Measurements from ENCODE around the gene SELENBP1.
A peak's percentile ranks its signal among the peaks of the same experiment; 100 is the strongest.

The SELENBP1 gene

DNA sequence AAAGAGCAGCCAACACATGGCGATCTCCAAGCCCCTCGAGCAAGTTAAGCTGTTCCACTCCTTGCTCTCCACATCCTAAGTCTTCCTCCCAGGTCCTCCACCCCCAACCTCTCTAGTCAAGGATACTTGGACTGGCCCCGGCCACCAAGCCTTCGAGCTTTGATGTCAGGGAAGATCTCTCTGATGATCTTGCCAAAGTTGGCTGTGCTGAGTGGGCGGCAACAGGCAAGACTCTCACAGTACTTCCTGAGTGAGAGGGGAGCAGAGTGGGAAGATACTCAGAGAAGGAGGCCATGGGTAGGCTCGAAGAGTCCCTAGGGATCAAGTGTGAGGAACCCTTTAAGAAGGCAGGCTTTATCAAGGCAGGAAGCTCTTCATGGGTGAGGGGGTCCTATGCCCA lies 28.2 kb downstream of the SELENBP1 start:
- DNase-seq (ENCODE audit: low spot score), result no peak

GRCh38 chr1:151343587-151343986 lies 28.9 kb downstream of the SELENBP1 start:
- no peak for DNase-seq (ENCODE audit: low spot score)

- no peak for DNase-seq (ENCODE audit: low spot score)
These were observed 29.9 kb downstream of the SELENBP1 start for GRCh38 chr1:151342569-151342968.

- no peak for DNase-seq (ENCODE audit: low spot score)
These were observed 30.5 kb downstream of the SELENBP1 start for GRCh38 chr1:151342021-151342420.

DNA sequence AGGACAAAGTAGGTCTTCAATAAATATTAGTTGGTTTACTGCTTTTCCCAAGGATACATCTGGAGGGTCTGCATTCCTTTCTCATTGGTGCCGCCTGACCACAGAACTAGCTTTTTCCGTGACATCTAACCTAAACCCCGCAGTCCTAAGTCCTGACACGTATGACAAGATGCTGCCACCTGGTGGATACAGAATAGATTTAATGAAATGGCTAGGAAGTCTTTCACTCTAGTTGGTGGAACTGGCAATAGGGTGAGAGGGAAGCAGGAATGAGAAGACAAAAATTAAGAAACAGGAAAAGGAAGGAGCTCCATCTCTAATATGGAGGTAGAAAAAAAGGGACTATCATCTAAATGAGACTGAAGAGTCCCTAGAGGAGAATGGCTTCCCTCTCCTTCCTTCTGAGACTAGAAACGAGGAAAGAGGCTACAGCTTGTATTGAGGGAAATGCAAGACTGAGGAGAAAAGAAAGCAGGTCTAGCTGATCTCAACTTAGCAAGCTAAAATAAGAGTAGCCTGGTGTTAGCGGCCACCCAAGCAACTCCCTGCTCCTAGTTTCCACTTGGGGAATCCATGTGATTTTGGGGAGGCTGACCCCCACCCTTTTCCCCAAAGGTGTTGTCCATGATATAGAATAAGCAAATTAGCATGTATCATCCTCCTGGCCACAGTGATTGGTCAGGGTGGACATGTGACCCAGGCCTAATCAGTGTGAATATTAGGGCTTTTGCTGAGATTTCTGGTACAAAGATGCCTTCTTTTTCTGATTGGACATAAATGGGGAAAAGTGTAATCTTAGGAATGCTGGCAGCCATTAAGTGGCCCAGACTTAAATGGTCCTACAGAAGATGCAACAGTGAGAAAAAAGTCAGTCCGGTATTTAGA lies 31.4 kb downstream of the SELENBP1 start:
- DNase-seq (ENCODE audit: low spot score), result peak; percentile 86

- DNase-seq (ENCODE audit: low spot score), result no peak
These were observed 35.9 kb downstream of the SELENBP1 start for GRCh38 chr1:151336556-151336955.

- no peak for DNase-seq (ENCODE audit: low spot score)
These were observed 37.7 kb downstream of the SELENBP1 start for GRCh38 chr1:151334822-151335221.

DNA sequence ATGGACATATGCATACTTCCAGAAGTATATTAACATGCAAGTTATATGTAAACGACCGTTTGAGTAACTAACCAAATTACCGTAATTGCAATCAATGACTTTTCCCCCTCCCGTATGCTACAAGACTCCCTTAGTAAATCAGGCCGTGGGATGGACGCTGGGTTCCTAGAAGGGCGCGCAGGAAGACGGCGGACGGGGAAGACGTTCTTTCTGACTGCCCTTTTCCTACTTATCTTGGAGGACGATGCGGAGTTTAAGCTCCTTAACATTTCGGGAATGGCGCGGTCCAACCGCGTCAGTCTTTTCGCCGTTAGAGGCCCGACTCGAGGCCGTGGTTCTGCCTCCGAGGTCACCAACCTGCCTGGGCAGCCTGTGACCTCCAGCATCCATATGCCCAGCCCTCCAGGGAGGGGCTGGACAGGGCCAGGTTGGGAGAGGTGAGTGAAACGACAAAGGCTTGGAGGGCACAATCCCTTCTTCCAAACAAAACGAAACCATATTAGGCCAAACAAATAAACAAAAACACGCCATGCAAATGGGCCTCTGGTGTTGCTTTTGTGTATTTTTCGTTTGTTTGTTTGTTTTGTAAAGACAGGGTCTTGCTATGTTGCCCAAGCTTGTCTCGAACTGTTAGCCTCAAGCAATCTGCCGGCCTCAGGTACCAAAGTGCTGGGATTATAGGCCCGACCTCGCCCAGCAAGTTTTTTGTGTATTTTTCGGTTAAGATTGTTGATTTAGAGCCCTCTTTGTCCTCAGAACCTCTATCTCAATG lies 44.4 kb downstream of the SELENBP1 start:
- DNase-seq (ENCODE audit: low spot score), result no peak

GRCh38 chr1:151327223-151327902 lies 45.1 kb downstream of the SELENBP1 start, which contains the start of gene PI4KB:
TSS of gene PI4KB (minus strand) at chr1:151327416. CDS start at chr1:151316481, 10,935 bp downstream.
- peak; percentile 100 for DNase-seq (ENCODE audit: low spot score)

DNA sequence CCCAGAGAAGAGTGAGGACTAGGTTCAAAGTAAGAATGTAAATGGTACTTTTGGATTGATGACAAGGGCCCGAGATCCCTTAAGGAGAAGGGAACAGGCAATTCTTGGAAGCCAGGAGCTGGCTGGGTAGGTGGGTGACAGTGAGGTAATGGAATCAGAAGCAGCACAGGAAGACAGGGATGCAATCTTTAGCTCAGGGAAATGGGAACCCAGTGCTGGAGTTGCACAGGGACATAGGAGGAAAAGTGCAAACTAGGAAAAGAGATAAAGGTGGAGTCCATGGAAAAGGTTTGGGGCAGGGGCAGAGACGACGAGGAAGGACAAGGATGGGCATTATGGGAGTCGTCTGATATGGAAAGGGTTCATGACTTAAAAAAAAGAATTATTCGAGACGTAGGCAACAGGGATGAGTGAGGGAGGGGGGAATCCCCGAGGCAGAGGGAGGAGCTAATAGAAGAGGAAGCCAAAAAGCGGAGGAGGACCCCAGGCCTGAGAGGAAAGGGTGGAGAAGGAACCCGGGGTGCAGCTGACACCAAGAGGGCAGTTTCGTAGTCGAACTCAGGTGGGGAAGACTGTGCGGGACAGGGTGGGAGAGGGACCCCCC lies 45.8 kb downstream of the SELENBP1 start:
- peak; percentile 56 for DNase-seq (ENCODE audit: low spot score)

GRCh38 chr1:151325646-151326429 lies 46.7 kb downstream of the SELENBP1 start:
- no peak for DNase-seq (ENCODE audit: low spot score)

- DNase-seq (ENCODE audit: low spot score), result no peak
These were observed 47.3 kb downstream of the SELENBP1 start for GRCh38 chr1:151325231-151325630.

DNA sequence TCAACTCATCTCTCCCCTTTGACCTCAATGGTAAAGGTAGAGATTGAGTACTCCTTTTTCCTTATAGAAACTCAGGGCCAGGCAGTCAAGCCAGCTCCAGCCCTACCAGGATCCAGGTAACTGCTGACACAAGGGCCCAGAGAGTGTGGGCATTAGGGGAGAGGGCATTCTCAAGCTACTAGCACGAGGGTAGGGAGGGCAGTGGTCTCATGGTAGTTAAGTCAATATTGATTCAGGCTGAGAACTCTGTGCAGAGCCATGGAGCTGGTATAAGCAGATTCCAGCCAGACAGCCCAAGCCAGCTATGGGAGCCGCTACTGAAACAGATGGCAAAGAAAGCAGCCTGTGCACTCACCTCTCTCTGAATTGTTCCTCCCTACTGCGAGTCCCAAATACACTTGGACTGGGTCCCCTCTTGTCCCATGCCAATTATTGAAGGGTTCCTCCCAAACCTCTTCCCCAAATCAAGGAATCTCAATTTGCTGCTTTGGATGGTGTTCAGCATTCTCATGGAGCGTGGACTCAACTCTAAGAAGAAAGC lies 48.0 kb downstream of the SELENBP1 start:
- DNase-seq (ENCODE audit: low spot score), result no peak

GRCh38 chr1:151318975-151319374 lies 53.5 kb downstream of the SELENBP1 start:
- no peak for DNase-seq (ENCODE audit: low spot score)

GRCh38 chr1:151315565-151316235 lies 56.8 kb downstream of the SELENBP1 start:
- DNase-seq (ENCODE audit: low spot score), result no peak
